ENCODE measurements around the gene HAUS7. TPM values are rescaled to one million over a fixed set of nuclear protein-coding genes. Genes with fewer than 3 reads are reported as not detected.

Gene HAUS7
- total RNA-seq, 1 donor from 2014 or later: 16.2 TPM

- intact Hi-C loops (cut with micrococcal nuclease): no loop called here
- no peak for ATAC-seq
- no peak for DNase-seq
These were observed 15.2 kb upstream of the HAUS7 start for GRCh38 chrX:153485396-153486080.

DNA sequence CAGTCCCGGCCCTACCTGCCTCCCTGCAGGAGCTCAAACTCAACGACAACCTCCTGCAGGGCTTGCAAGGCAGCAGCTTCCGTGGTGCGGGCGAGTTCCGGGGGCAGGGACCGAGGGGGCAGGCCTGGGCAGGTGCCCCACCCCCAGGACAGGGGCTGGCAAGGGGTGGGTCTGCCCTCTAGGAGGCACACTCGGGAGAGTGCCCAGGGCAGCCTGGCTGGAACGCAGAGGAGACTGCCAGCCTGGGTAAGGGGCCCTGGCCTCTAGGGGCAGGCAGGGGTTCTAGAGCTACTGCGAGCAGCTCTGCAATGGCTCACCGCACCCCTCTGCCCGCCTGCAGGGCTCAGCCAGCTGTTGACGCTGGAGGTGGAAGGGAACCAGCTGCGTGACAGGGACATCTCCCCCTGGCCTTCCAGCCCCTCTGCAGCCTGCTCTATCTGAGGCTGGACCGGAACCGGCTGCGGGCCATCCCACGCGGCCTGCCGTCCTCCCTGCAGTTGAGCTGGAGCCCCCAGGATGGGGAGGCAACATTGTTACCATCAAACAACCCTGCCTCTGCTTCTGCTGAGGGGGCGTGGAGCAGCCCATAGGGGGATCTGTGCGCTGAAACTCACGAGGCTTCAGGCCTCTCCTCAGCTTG, 12.1 kb upstream of the HAUS7 start:
- no peak for ATAC-seq
- DNase-seq: no peak
- intact Hi-C loops (cut with micrococcal nuclease): no loop called here

- intact Hi-C loops (cut with micrococcal nuclease): no loop called here
- ATAC-seq: no peak
- no peak for DNase-seq
These were observed 10.7 kb upstream of the HAUS7 start for GRCh38 chrX:153481043-153481442.

DNA sequence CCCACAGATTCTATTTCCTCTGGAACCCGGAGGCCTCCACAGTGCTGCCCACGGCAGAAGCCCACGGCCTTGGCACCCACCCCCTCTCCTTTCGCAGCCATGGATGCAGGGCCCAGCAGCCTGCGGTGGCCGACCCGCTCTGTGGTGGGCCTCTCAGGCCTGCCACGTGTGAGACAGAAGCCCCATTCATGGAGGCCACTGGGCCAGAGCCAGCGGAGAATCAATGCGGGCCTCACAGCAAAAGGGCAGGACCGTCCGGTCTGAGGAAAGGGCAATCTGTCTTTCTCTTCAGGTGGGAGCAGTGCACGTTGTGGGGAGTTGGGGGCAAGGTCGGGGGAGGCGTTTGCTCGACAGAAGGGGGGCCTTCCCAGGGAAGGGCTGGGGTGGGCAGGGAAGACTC, 8.4 kb upstream of the HAUS7 start:
- ATAC-seq (no peak), DNase-seq (no peak)
- intact Hi-C loops (cut with micrococcal nuclease): no loop called here

GRCh38 chrX:153477901-153478300, 7.5 kb upstream of the HAUS7 start:
- DNase-seq (peak; percentile 55), ATAC-seq (peak; percentile 65)
- intact Hi-C loops (cut with micrococcal nuclease): no loop called here

- intact Hi-C loops (cut with micrococcal nuclease): no loop called here
- ATAC-seq: no peak
- DNase-seq: no peak
These were observed 7.0 kb upstream of the HAUS7 start for GRCh38 chrX:153477364-153477857.

DNA sequence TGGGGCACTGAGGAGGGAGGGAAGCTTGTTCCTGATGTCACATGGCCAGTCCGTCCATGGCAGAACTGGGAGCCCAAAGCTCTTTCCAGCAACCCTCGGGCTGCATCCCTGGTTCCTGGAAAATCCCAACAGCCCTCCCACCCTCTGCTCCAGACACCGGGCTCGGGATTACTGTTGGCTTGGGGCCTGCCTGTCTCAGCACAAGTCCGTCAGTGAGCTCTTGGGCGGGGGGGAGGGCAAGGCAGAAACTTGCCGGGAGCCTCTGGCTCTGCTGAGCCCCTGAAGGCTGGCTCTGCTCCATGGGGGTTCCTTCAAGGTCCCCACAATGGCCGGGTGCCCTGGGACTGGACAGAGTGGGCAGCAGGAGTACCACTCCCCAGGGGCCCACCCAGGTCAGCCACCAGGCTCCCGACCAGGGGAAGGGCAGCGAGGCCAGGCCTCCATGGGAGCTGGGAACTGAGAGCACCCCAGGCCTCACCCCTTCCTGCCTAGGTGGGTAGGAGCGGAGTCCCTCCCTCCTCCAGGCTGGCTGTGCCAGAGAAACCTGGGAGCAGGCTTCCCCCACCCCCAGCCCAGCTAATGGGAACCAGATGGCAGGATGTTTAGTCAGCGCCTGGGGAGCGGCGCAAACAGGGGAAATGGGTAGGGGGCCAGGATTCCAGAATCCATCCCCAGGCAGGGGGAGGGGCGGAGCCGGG, 6.4 kb upstream of the HAUS7 start:
- ATAC-seq (peak; percentile 71), DNase-seq (peak; percentile 67)
- intact Hi-C loops (cut with micrococcal nuclease): no loop called here

GRCh38 chrX:153475751-153476281, 5.4 kb upstream of the HAUS7 start:
- no peak for ATAC-seq
- DNase-seq: no peak
- intact Hi-C loops (cut with micrococcal nuclease): no loop called here

- intact Hi-C loops (cut with micrococcal nuclease): no loop called here
- ATAC-seq (no peak), DNase-seq (no peak)
These were observed 4.9 kb upstream of the HAUS7 start for GRCh38 chrX:153475271-153475670.

- intact Hi-C loops (cut with micrococcal nuclease): no loop called here
- ATAC-seq: no peak
- peak; percentile 84 for DNase-seq
These were observed 4.3 kb upstream of the HAUS7 start for GRCh38 chrX:153474718-153475117.

DNA sequence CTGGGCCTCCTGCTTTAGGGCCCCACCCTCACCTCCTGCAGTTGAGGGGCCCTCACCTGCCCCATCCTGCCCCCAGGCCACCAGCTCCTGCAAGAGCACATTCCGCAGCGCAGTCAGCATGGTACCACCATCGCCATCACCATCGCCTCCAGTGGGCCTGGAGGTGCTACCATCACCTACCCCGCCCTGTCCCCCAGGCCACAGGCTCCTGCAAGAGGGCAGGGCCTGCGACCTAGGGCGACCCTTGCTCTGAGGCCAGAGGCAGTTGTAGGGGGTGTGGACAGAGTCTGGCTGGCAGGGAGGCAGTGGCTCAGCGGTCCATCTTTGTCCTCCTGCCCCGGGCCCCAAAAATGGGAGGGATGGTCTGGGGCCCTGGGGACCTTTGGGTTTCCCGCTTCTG, 3.9 kb upstream of the HAUS7 start:
- ATAC-seq: no peak
- intact Hi-C loops (cut with micrococcal nuclease): no loop called here
- no peak for DNase-seq

DNA sequence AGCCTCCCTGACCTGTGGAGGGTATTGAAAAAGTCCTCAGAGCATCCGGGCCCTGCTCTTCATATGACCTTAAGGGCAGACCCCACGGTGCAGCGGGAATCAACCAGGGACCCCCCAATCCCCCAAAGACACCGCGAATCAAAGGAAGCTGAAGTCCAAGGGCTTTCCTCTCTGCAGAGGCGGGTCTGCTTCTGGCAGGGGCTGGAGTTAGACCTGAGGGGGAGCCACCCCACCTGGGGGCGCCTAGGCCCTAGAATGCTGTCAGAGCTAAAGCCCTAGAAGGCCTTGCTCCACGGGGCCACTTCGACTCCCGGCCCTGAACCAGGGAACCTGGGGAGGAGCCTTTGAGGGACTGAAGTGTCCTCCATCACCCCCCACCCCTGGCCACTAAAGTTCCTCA, 2.8 kb upstream of the HAUS7 start:
- intact Hi-C loops (cut with micrococcal nuclease): no loop called here
- ATAC-seq (no peak), DNase-seq (no peak)

DNA sequence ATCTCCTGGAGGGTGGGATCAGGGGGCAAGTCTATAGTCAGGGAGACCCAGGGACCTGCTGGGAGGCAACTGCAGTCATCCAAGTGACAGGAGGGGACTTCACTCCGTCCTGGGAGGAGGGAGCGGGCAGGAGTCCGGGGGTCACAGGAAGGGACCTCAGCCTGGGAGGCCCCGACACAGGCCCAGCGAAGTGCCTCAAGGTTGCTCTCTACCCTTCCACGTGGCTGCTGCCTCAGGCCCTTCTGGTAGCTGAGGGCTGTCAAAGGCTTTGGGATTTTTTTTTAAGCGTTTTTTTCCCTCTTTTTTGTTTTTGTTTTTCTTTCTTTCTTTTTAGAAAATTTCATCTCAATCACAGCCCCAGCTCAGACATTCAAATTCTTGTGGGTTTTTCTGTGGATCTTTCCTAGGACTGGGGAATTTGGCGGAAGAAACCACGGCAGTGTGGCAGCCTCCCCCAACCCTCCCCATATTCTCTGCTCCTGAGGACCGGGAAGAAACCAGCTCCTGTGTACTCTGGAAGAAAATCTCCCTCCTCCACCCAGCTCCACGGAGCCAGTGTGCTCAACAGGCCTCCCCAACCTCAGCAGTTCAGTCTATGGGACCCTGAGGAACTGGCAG, 1.4 kb upstream of the HAUS7 start:
- ATAC-seq: no peak
- intact Hi-C loops (cut with micrococcal nuclease): no loop called here
- no peak for DNase-seq

DNA sequence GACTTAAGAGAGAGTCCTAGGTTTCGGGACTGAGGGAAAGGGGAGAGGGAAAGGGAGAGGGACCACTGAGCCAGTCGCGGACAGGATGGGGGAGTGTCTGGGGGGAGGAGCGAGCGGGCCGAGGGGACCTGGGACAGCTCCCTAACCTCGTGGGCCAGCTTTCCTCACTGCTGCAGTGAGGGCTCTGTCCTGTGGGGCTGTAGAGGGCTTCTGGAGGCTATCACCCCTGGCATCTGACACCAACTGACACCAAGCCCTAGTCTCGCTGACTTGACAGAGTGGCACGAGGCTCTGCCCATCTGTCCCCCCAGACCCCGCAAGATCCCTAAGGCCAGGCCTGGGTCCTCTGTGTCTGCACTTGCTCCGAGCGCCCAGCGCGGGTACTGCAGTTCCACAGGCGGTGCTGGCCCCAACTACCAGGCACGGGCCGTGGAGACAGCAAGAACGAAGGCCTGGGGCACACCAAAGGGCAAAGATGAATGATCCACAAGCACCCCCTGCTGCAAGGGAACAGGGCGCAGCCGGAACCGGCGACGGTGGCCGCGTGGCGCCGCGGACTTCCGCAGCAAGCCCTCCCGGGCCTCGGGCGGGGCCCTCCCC, 465 bp downstream of the HAUS7 start:
- ATAC-seq (peak; percentile 39), DNase-seq (no peak)
- intact Hi-C loops (cut with micrococcal nuclease): no loop called here

GRCh38 chrX:153468008-153468580, 2.3 kb downstream of the HAUS7 start:
- peak; percentile 5 for ATAC-seq
- intact Hi-C loops (cut with micrococcal nuclease): no loop called here
- peak; percentile 62 for DNase-seq

DNA sequence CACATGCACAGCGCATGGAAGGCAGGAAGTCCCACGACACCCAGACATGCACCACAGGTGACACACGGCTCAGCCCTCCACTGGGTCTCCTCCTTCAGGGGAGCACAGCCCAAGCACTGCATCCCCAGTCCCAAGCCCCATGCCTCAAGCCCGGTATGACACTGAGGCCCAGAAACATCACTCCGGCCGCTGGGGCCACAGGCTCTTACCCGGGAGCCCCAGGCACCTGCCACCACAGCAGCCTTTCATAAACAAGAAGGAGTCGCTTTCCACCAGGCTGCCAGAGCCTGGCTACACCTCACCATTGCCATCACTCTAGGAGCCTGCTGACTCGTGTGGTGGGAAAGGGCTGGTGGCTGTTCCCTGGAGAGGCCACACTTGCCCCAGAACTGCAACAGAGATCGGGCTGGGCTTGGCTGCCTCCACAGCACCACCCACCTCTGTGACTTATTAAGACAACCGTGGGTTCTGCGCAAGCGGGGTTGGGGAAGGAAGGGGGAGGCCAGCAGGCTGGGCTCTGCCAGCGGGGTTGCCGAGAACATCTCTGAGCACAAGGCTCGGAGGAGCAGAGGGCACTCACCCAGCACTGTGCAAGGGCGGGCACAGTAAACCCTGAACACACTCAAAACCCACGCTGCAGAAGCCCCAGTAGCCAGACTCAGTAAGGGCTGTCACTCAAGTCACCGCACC, 4.5 kb downstream of the HAUS7 start:
- ATAC-seq: no peak
- intact Hi-C loops (cut with micrococcal nuclease): no loop called here
- no peak for DNase-seq

- ATAC-seq (no peak), DNase-seq (no peak)
- intact Hi-C loops (cut with micrococcal nuclease): no loop called here
These were observed 6.3 kb downstream of the HAUS7 start for GRCh38 chrX:153464116-153464515.

GRCh38 chrX:153463556-153463955, 6.8 kb downstream of the HAUS7 start:
- intact Hi-C loops (cut with micrococcal nuclease): no loop called here
- no peak for DNase-seq
- no peak for ATAC-seq

DNA sequence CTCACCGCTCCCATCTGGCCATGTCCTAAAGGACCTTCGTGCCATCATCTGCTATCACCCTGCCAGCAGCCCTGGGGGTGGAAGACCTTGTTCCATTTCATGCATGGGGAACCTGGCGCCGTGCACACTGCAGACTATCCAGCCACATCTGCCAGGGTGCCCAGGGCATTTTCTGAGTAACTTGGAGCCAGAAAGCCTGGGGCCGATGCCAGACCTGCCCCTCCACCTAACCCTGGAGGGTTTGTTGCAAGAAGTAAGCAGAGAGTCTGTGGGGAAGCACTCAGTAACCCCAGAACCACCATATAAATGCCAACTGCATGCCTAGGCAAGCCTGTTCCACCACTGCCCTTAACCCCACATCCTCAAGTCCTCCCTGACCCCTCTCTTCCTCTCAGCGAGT, 7.3 kb downstream of the HAUS7 start:
- intact Hi-C loops (cut with micrococcal nuclease): no loop called here
- ATAC-seq (no peak), DNase-seq (no peak)

Measured in left ventricle myocardium superior (tissue), 1 donor.